SK-N-MC (cell line): ENCODE results near the gene ZNF543.

ENCODE experiments used
- EZH2 ChIP-seq: fragments of 200-600 bp; sonication (generic); IDR thresholded peaks from one replicate; pipeline ENCODE4 v1.6.1; 2017; ENCODE audit warnings: antibody characterized with exemption
- FOXP2 ChIP-seq: optimal IDR thresholded peaks from 2 replicates; pipeline ENCODE3; 2011; ENCODE audit warnings: mild to moderate bottlenecking, moderate library complexity; ENCODE audit not compliant: insufficient read depth; ENCODE audit errors: extremely low read length, control extremely low read depth
- POLR2AphosphoS5 ChIP-seq: IDR thresholded peaks from 2 replicates; pipeline ENCODE4 v1.6.1; 2012; ENCODE audit warnings: mild to moderate bottlenecking, low read depth, low read length, borderline replicate concordance

DNA sequence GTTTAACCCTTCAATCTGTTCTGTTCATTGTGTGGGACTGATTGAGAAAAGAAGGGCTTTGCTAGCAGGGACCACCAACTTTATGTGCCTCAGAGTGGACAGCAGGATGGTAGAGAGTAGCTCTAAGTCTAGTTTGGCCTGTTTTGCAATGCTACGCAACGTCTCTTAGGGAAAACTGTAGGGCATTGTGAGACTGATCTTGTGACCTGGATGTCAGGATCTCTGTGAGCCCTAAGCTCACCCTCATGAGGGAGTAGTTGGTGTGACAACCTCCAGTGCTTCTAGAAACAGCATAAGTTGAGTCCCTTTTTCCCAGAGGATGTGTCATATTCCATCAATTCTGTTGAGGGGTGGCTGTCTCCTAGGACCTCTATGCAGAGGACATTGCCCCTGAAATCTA is 9.5 kb upstream of the ZNF543 start:
- TF ChIP-seq EZH2 (no peak), POLR2AphosphoS5 (no peak), FOXP2 (no peak)
